ENCODE measurements around the gene DAB1. TPM values are rescaled to one million over a fixed set of nuclear protein-coding genes. Genes with fewer than 3 reads are reported as not detected.

The DAB1 gene
- total RNA-seq, 1 donor from 2014 or later: 1.6 TPM

DNA sequence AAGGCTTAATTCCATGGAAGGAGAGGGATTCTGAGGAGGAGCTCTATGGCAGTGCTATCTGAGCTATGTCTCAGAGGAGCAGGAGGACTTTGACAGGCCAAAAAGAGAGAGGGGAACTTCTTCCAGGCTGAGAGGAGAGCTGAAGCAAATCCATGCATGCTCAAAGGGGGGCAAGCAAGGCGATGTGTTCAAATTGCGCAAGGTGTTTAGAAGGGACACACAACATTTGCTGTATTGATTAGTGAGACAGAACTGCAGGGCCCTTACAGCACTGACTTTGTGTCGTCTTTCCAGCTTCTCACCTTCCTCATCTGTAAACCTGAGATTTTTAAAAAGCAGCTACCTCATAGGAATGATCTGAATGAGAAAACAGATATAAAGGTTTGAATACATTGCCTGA is 145.3 kb downstream of the DAB1 start:
- Histone ChIP-seq H3K27me3 (ENCODE audit: insufficient read depth, low read length) (no peaks in the 10 kb centered on the region), H3K4me3 (ENCODE audit: insufficient read depth, low read depth, low read length) (no peak overlapping the region), H3K9ac (ENCODE audit: low read length) (no peak overlapping the region), H3K79me2 (ENCODE audit: insufficient read depth, low read length) (no peaks in the 10 kb centered on the region), H4K20me1 (ENCODE audit: insufficient read depth, low read length) (no peaks in the 10 kb centered on the region), H3K36me3 (ENCODE audit: insufficient read depth, low read length) (no peaks in the 10 kb centered on the region), H2AFZ (ENCODE audit: low read depth, low read length) (no peak overlapping the region), H3K4me2 (ENCODE audit: low read length) (no peak overlapping the region), H3K9me3 (ENCODE audit: insufficient read depth, low read depth, low read length) (no peaks in the 10 kb centered on the region), H3K4me1 (ENCODE audit: insufficient read depth, low read length) (no peaks in the 10 kb centered on the region), H3K27ac (ENCODE audit: low read depth, low read length) (no peak overlapping the region)
- Mint-ChIP-seq H3K4me3 (ENCODE audit: unreplicated experiment) (no peak overlapping the region), H3K36me3 (ENCODE audit: low read depth, unreplicated experiment) (no peaks in the 10 kb centered on the region), H3K27ac (ENCODE audit: unreplicated experiment) (no peak overlapping the region), H3K9me3 (ENCODE audit: unreplicated experiment) (no peaks in the 10 kb centered on the region), H3K27me3 (ENCODE audit: low read depth, unreplicated experiment) (peaks cover 3% of the 10 kb centered on the region), H3K4me1 (ENCODE audit: low read depth, unreplicated experiment) (peaks cover 5% of the 10 kb centered on the region)
- FAIRE-seq: no peak
- TF ChIP-seq, protein P1, sequence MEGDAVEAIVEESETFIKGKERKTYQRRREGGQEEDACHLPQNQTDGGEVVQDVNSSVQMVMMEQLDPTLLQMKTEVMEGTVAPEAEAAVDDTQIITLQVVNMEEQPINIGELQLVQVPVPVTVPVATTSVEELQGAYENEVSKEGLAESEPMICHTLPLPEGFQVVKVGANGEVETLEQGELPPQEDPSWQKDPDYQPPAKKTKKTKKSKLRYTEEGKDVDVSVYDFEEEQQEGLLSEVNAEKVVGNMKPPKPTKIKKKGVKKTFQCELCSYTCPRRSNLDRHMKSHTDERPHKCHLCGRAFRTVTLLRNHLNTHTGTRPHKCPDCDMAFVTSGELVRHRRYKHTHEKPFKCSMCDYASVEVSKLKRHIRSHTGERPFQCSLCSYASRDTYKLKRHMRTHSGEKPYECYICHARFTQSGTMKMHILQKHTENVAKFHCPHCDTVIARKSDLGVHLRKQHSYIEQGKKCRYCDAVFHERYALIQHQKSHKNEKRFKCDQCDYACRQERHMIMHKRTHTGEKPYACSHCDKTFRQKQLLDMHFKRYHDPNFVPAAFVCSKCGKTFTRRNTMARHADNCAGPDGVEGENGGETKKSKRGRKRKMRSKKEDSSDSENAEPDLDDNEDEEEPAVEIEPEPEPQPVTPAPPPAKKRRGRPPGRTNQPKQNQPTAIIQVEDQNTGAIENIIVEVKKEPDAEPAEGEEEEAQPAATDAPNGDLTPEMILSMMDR (IDR thresholded peaks at IDR 0.05; ENCODE audit: insufficient read depth, low read depth, low read length): no peak
- no peak for TF ChIP-seq EZH2 (IDR thresholded peaks at IDR 0.05; ENCODE audit: insufficient read depth, low read length)
- no peak for DNase-seq (ENCODE audit: low read depth)

GRCh38 chr1:57277681-57278080 is 146.2 kb downstream of the DAB1 start:
- H3K4me2 ChIP-seq (ENCODE audit: low read length): no peak overlapping the region
- no peak overlapping the region for H3K9ac ChIP-seq (ENCODE audit: low read length)
- TF ChIP-seq, protein P1 (IDR thresholded peaks at IDR 0.05; ENCODE audit: insufficient read depth, low read depth, low read length): no peak
- TF ChIP-seq EZH2 (IDR thresholded peaks at IDR 0.05; ENCODE audit: insufficient read depth, low read length): no peak
- Mint-ChIP-seq H3K36me3 (ENCODE audit: low read depth, unreplicated experiment) (no peaks in the 10 kb centered on the region), H3K9me3 (ENCODE audit: unreplicated experiment) (no peaks in the 10 kb centered on the region), H3K27me3 (ENCODE audit: low read depth, unreplicated experiment) (peaks cover 3% of the 10 kb centered on the region), H3K4me3 (ENCODE audit: unreplicated experiment) (no peak overlapping the region), H3K27ac (ENCODE audit: unreplicated experiment) (no peak overlapping the region), H3K4me1 (ENCODE audit: low read depth, unreplicated experiment) (peaks cover 5% of the 10 kb centered on the region)
- H3K4me1 ChIP-seq (ENCODE audit: insufficient read depth, low read length): no peaks in the 10 kb centered on the region
- H3K9me3 ChIP-seq (ENCODE audit: insufficient read depth, low read depth, low read length): no peaks in the 10 kb centered on the region
- H3K4me3 ChIP-seq (ENCODE audit: insufficient read depth, low read depth, low read length): no peak overlapping the region
- no peak overlapping the region for H2AFZ ChIP-seq (ENCODE audit: low read depth, low read length)
- H3K36me3 ChIP-seq (ENCODE audit: insufficient read depth, low read length): no peaks in the 10 kb centered on the region
- H4K20me1 ChIP-seq (ENCODE audit: insufficient read depth, low read length): no peaks in the 10 kb centered on the region
- FAIRE-seq: no peak
- no peaks in the 10 kb centered on the region for H3K27me3 ChIP-seq (ENCODE audit: insufficient read depth, low read length)
- no peak overlapping the region for H3K27ac ChIP-seq (ENCODE audit: low read depth, low read length)
- no peaks in the 10 kb centered on the region for H3K79me2 ChIP-seq (ENCODE audit: insufficient read depth, low read length)
- no peak for DNase-seq (ENCODE audit: low read depth)

DNA sequence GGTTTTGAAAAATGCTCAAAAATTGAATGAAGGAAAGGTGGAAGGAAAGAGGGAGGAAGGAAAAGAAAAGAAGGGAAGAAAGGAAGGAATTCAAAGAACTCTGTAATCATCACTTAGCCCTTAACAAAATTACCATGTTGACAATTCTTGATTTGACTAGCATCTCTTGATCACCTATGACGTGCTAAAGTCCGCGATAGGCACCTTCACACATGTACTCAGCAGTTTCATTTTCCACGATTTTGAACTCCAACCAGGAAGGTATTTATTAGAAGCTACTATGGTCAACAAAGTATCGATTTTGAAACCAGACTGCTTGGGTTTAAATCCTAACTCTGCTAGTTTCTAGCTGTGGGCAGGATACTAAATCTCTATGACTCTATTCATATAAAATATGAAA is 146.9 kb downstream of the DAB1 start:
- no peaks in the 10 kb centered on the region for H3K36me3 ChIP-seq (ENCODE audit: insufficient read depth, low read length)
- no peak overlapping the region for H3K27ac Mint-ChIP-seq (ENCODE audit: unreplicated experiment)
- H3K79me2 ChIP-seq (ENCODE audit: insufficient read depth, low read length): no peaks in the 10 kb centered on the region
- no peak overlapping the region for H3K4me2 ChIP-seq (ENCODE audit: low read length)
- no peak overlapping the region for H3K27ac ChIP-seq (ENCODE audit: low read depth, low read length)
- H3K27me3 Mint-ChIP-seq (ENCODE audit: low read depth, unreplicated experiment): peaks cover 3% of the 10 kb centered on the region
- H4K20me1 ChIP-seq (ENCODE audit: insufficient read depth, low read length): no peaks in the 10 kb centered on the region
- H3K9ac ChIP-seq (ENCODE audit: low read length): no peak overlapping the region
- H3K9me3 Mint-ChIP-seq (ENCODE audit: unreplicated experiment): no peaks in the 10 kb centered on the region
- no peaks in the 10 kb centered on the region for H3K9me3 ChIP-seq (ENCODE audit: insufficient read depth, low read depth, low read length)
- no peak overlapping the region for H3K4me3 Mint-ChIP-seq (ENCODE audit: unreplicated experiment)
- H3K27me3 ChIP-seq (ENCODE audit: insufficient read depth, low read length): no peaks in the 10 kb centered on the region
- no peak overlapping the region for H2AFZ ChIP-seq (ENCODE audit: low read depth, low read length)
- H3K4me3 ChIP-seq (ENCODE audit: insufficient read depth, low read depth, low read length): no peak overlapping the region
- H3K4me1 ChIP-seq (ENCODE audit: insufficient read depth, low read length): no peaks in the 10 kb centered on the region
- peaks cover 5% of the 10 kb centered on the region for H3K4me1 Mint-ChIP-seq (ENCODE audit: low read depth, unreplicated experiment)
- DNase-seq (ENCODE audit: low read depth) (no peak), FAIRE-seq (no peak)
- H3K36me3 Mint-ChIP-seq (ENCODE audit: low read depth, unreplicated experiment): no peaks in the 10 kb centered on the region
- TF ChIP-seq EZH2 (IDR thresholded peaks at IDR 0.05; ENCODE audit: insufficient read depth, low read length): no peak
- TF ChIP-seq, protein P1 (IDR thresholded peaks at IDR 0.05; ENCODE audit: insufficient read depth, low read depth, low read length): no peak

Data from astrocyte (in vitro differentiated cells and primary cell).